NCI-H2029 treated with DMSO at 0.1 percent for 48 hours (cell line): ENCODE results near the gene A1BG.
"Not testable (repeated sequence)": the region's sequence is repeated elsewhere in the genome, so short reads cannot be mapped to it uniquely, and the experiment has no call there.

Experiments
- DNase-seq: peaks from one replicate; lab custom pipeline; 2025; lab: John Stamatoyannopoulos, UW

The A1BG gene

DNA sequence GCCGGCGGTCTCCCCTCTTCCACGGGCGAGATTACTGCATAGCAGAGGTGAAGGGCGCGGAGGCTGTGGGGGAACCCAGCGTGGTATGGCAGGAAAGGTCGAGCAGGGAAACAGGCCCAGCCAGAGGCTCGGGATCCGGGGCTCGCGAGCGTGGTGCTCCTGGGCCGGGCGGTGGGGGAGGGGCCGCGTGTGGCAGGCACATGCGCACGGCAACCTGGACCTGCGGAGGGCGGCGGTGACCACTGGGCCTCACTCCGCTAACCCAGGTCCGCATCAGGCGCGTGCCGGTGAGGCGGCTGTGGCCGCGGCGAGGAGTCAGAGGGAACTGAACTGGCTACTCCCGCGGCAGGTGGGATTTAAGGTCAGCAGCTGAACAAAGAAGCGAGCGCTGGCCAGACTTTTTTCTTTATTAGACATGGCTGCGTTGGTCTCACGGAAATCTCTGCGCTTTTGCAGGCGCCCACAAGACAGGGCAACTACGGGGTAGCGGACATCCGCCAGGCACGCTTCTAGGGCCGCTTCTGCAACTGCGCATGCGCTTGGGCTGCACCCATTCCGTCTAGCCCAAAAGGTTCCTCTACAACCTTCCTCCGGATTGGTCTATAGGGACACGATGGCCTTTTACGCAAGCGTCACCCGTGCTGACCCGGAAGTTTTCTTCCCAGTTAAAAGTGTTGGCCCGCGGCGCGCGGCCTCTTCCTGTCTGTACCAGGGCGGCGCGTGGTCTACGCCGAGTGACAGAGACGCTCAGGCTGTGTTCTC lies 33.5 kb upstream of the A1BG start, which contains the start of gene RPS5:
Gene RPS5 (plus strand): TSS at position 694 of the 762 bp plus-strand sequence. CDS start 869 bp downstream, outside the sequence.
- DNase-seq = peak; percentile 96

GRCh38 chr19:58385891-58386575 lies 32.7 kb upstream of the A1BG start:
- DNase-seq = no peak

DNA sequence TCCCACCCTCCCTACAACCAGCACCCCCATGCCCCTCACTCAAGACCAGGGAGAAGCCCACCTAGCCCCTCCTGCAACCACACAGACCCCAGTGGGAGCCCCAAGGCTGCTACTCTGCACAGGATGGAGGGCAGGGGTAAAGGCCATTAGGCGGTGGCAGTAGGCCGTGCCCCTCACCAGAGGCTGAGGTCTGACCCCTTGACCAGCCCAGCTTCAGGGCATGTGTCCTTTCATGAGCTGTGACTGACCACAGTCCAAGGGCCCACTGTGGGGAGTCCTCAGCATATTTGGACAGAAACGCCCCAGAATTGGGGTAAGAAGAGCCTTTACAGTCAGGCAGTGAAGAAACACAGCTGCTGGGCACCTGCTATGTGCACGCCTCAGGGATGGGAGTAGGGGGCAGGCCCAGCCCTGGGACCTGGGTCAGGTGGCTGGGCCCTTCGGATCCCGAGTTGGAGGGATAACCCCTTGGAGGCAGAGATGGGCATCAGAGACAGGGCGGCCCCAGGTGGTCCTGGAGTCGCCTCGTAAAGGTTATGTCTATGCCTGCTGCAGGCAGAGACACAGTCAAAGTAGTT lies 32.1 kb upstream of the A1BG start:
- no peak for DNase-seq

DNA sequence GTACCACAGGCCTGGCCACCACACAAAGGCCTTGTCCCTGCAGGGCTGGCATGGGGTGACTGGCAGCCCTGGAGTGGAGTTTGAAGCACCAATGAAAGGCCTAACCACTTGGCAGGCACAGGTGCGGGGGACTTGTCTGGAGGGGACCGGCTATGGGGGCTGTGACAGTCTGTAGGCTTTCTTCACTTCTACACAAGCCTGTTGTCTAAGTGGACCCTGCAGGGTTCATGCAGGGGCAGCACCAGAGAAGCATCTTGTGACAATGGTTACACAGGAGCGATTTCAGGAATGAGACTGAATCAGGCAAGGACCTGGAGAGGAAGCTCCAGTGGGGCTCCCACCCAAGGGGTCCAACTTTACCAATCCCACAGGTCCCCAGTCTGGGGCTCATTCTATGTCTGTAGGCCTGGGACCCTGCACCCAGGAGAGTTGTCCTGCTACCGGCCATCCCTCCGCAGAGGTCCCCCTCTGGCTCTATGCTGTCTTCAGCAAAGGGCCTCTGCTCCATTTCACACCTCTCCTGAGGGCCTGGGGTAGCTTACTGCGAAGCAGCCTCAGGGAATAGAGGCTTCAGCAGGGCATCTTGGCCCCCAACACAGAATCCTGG lies 29.8 kb upstream of the A1BG start:
- DNase-seq = no peak

GRCh38 chr19:58381460-58382212 lies 28.3 kb upstream of the A1BG start:
- DNase-seq = no peak

GRCh38 chr19:58380662-58381459 lies 27.6 kb upstream of the A1BG start, which contains the start of gene ZNF837:
TSS of gene ZNF837 (minus strand) at chr19:58381030. CDS start at chr19:58369332, 11,698 bp downstream.
- DNase-seq = peak; percentile 96

DNA sequence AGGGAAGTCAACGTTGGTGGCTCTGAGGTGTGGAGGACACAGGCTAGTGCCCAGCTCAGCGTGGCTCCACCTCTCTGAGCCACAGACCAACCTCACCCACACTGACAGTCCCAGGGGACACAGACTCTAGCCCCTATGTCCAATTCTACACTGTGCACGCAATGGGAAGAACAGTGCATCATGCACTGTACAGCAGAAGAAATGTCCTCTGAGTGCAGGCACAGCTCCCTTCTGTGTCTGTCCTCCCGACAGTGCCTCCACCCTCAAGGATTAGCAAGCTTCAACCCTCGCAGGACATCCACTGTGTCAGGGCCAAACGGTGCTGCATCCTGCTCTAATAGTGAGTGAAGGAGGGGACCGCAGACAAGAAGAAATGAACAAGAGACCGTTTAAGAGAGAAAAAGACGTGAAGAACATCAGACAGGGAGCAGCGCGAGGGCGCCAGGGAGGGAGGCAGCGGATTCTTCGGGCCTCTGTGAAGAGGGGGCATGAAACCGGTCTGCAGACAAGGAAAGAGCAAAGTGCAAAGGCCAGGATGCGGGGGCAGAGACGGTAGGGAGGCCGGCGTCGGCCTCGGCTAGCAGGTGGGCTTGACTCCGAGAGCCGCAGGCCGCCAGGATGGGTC lies 26.9 kb upstream of the A1BG start:
- DNase-seq = no peak

GRCh38 chr19:58379246-58379645 lies 26.0 kb upstream of the A1BG start:
- DNase-seq = no peak

- DNase-seq = not testable (repeated sequence)
Observed at GRCh38 chr19:58376724-58377123, 23.4 kb upstream of the A1BG start.

DNA sequence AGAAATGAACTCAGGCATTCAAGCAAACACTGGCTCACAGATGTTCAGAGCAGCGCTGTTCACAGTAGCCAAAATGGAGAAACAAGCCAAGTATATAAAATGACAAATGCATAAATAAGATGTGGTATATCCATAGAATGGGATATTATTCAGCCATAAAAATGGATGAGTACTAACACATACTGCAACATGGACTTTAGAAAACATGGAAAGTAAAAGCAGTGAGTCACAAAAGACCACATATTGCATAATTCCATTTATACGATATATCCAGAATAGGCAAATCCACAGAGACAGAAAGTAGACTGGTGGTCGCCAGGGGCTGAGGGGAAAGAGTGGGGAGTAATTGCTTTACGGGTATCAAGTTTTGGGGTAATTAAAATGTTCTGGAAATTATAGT lies 20.9 kb upstream of the A1BG start:
- no peak for DNase-seq

- no peak for DNase-seq
Observed at GRCh38 chr19:58372311-58373133, 19.2 kb upstream of the A1BG start.

- no peak for DNase-seq
Observed at GRCh38 chr19:58368561-58369360, 15.5 kb upstream of the A1BG start.

DNA sequence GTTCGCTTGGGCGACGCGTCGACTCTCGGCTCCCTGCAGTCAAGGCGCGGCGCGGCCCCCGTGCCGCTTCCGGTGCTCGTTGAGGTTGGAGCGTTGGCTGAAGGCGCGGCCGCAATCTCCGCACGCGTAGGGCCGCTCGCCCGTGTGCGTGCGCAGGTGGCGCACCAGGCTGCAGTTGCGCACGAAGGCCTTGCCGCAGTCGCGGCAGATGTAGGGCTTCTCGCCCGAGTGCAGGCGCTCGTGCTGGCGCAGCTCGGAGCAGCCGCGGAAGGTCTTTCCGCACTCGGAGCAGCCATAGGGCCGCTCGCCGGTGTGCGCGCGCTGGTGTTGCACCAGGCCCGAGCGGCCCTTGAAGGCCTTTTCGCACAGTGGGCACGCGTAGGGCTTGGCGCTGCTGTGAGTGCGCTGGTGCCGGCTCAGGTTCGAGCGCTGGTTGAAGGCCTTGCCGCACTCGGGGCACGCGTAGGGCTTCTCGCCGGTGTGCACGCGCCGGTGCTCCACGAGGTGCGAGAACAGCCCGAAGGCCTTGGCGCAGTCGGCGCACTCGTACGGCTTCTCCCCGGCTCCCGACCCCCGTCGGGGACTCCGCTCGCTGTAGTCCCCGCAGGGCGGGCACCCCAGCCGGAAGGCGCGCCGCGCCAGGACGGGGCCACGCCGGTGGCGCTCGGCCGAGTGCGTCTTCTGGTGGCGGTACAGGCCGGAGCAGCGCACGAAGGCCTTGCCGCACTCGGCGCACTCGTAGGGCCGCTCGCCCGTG lies 14.6 kb upstream of the A1BG start:
- DNase-seq = no peak

GRCh38 chr19:58366585-58367430 lies 13.5 kb upstream of the A1BG start:
- DNase-seq = no peak

DNA sequence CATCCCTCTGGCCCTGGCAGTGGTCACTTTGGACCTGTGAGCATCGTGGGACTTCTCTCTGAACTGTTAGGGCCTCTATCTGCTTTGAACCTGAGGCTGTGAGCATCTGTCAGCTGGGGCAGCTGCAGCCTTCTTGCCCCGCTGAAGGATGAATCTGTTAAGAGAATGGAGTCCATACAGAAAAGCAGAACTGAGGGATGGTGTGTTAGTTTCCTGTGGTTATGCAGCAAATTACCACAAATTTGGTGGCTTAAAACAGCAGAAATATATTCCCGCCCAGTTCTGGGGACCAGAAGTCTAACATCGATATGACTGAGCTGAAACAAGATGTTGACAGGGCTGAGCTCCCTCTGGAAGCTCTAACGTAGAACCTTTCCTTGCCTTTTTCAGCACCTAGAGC lies 10.9 kb upstream of the A1BG start:
- no peak for DNase-seq

- DNase-seq = peak; percentile 76
Observed at GRCh38 chr19:58362272-58362994, 9.1 kb upstream of the A1BG start, which contains the start of gene ZNF497. TSS of gene ZNF497 (minus strand) at chr19:58362751. CDS start at chr19:58357635, 5,116 bp downstream.
